Rectal smooth muscle tissue (tissue), 1 donor: ENCODE data around the gene WTIP.

ENCODE experiments used
- H3K27ac ChIP-seq: one replicate; pipeline ENCODE4 v1.7.0; 2013; ENCODE audit warnings: low read depth, low read length, inconsistent platforms
- H3K27me3 ChIP-seq: one replicate; pipeline ENCODE4 v1.7.0; 2013; ENCODE audit warnings: low read length; ENCODE audit not compliant: control insufficient read depth, insufficient read depth
- H3K36me3 ChIP-seq: one replicate; pipeline ENCODE4 v1.7.0; 2013; ENCODE audit warnings: low read length; ENCODE audit not compliant: control insufficient read depth, insufficient read depth
- H3K4me1 ChIP-seq: one replicate; pipeline ENCODE4 v1.7.0; 2013; ENCODE audit warnings: low read length; ENCODE audit not compliant: control insufficient read depth, insufficient read depth
- H3K4me3 ChIP-seq: one replicate; pipeline ENCODE4 v1.7.0; 2013; ENCODE audit warnings: low read length
- H3K9ac ChIP-seq: one replicate; pipeline ENCODE4 v1.7.0; 2013; ENCODE audit warnings: low read length

Gene WTIP

DNA sequence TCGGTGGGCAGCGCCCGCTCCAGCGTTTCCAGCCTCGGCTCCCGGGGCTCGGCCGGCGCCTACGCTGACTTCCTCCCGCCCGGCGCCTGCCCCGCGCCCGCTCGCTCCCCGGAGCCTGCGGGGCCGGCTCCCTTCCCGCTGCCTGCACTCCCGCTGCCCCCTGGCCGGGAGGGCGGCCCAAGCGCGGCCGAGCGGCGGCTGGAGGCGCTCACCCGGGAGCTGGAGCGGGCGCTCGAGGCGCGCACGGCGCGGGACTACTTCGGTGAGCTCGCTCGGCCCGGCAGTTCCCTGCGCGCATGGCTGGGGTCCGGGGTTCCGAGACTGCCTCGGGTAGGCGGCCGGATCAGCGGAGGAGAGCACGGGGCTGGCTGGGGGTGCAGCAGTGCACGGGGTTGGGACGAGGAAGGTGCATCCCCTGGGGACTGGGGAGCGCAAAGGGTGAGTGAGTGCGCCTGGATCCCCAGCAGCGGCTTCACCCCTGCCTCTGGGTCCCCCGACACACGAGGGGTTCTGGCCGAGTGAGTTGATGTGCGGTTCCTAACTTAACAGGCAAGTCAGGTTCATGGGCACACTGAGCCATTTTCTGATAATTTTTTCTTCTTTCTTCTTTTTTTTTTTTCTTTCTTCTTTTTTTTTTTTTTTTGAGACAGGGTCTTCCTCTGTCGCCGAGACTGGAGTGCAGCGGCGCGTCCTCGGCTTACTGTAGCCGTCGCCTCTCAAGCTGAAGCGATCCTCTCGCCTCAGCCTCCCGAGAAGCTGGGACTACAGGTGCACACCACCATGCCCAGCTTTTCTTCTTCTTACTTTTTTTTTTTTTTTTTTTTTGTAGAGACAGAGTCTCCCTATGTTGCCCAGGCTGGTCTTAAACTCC, 1.1 kb downstream of the WTIP start:
- Histone ChIP-seq H3K4me1 (no peaks in the 10 kb centered on the region), H3K27me3 (no peaks in the 10 kb centered on the region), H3K27ac (no peak overlapping the region), H3K9ac (no peak overlapping the region), H3K4me3 (peak overlapping the region; percentile 65), H3K36me3 (no peaks in the 10 kb centered on the region)

DNA sequence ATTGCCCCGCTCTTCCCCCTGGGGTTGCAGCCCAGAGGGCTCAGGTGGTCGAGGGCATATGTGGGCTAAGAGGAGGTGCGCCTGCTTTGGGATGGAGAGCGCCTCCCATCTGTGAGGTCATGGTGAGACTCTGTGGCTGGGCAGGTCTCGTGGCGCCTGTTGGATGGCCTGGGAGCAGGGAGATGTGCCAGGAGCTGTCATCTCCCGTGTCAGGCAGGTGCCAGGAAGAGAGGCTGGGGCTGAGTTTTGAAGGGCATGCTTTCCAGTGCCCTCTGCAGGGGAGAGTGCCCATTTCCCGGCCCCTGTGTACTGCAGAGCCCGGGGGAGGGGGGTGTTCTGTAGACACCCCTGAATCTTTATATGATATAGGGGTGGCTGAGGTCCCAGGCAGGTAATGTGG, 2.8 kb downstream of the WTIP start:
- H3K4me3 ChIP-seq = no peak overlapping the region
- no peak overlapping the region for H3K27ac ChIP-seq
- H3K36me3 ChIP-seq = no peaks in the 10 kb centered on the region
- no peak overlapping the region for H3K9ac ChIP-seq
- H3K4me1 ChIP-seq = no peaks in the 10 kb centered on the region
- no peaks in the 10 kb centered on the region for H3K27me3 ChIP-seq

- H3K9ac ChIP-seq = no peak overlapping the region
- no peaks in the 10 kb centered on the region for H3K4me1 ChIP-seq
- H3K27me3 ChIP-seq = no peaks in the 10 kb centered on the region
- H3K4me3 ChIP-seq = no peak overlapping the region
- no peak overlapping the region for H3K27ac ChIP-seq
- H3K36me3 ChIP-seq = no peaks in the 10 kb centered on the region
These were observed 4.3 kb downstream of the WTIP start for GRCh38 chr19:34485831-34486230.

DNA sequence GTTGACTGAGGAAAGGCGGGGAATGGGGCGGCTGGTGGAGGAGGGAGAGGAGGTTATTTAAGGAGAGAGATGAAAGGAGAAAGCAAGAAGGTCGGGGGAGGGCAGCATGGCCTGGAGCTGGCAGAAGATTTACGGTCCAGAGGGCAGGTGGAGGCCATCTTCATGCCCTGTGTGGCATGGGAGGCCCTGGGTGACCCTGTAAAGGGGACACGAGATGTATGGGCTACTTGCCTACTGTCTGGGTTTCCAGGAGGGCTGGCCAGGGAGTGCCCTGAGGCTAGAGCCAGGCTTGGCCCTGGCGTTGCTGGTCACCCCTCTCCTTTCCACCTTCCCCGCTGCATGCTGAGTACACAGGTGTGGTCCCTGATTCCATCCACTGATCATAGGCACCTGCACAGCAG, 6.1 kb downstream of the WTIP start:
- Histone ChIP-seq H3K4me3 (no peak overlapping the region), H3K27me3 (no peaks in the 10 kb centered on the region), H3K9ac (no peak overlapping the region), H3K4me1 (no peaks in the 10 kb centered on the region), H3K27ac (no peak overlapping the region), H3K36me3 (no peaks in the 10 kb centered on the region)

- Histone ChIP-seq H3K4me3 (no peak overlapping the region), H3K36me3 (peaks cover 13% of the 10 kb centered on the region), H3K27me3 (no peaks in the 10 kb centered on the region), H3K9ac (no peak overlapping the region), H3K4me1 (no peaks in the 10 kb centered on the region), H3K27ac (no peak overlapping the region)
These were observed 7.6 kb downstream of the WTIP start for GRCh38 chr19:34489175-34489574.

GRCh38 chr19:34490141-34490766, 8.7 kb downstream of the WTIP start:
- Histone ChIP-seq H3K4me1 (no peaks in the 10 kb centered on the region), H3K27ac (no peak overlapping the region), H3K9ac (no peak overlapping the region), H3K27me3 (no peaks in the 10 kb centered on the region), H3K36me3 (peaks cover 13% of the 10 kb centered on the region), H3K4me3 (no peak overlapping the region)

DNA sequence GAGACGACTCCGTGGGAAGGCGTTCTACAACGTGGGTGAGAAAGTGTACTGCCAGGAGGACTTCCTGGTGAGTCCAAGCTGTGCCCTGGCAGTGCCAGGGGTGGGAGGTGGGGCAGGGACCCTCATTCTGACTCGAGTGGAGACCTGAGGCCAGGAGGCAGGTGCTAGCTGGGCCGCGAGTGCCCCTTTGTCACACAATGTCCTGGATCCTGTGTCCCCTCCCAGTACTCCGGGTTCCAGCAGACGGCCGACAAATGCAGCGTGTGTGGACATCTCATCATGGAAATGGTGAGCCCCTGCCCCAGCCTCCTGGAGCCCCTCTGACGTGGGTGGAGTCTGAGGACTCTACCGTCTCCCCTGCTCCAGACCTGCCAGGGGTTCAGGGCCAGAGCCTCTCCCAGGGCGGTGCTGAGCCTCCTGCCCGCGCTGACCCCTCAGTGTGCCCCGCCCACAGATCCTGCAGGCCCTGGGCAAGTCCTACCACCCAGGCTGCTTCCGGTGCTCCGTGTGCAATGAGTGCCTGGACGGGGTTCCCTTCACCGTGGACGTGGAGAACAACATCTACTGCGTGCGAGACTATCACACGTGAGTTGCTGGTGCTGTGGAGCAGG, 11.6 kb downstream of the WTIP start:
- no peak overlapping the region for H3K9ac ChIP-seq
- H3K4me3 ChIP-seq = no peak overlapping the region
- H3K27ac ChIP-seq = no peak overlapping the region
- peaks cover 15% of the 10 kb centered on the region for H3K36me3 ChIP-seq
- H3K4me1 ChIP-seq = no peaks in the 10 kb centered on the region
- no peaks in the 10 kb centered on the region for H3K27me3 ChIP-seq

- Histone ChIP-seq H3K9ac (no peak overlapping the region), H3K4me3 (no peak overlapping the region), H3K36me3 (peaks cover 15% of the 10 kb centered on the region)
These were observed 12.1 kb downstream of the WTIP start for GRCh38 chr19:34493649-34494044.

DNA sequence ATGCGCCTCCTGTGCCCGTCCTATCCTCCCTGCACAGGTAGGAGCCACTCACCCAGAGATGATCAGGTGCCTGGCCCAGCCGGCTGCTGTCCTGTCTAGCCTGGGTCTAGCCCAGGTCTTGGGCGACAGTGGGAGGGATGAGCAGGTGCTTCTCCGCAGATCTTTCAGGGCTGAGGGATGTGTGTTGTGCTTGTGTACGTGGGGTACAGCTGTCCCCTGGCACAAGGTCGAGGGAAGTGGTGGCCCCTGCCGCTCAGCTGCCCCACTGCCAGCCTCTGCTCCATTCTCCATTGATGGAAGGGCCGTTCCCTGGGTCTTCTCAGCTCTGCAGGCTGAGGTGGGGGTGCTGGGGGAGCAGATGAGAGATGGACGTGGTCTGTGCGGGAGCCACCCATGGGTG, 13.0 kb downstream of the WTIP start:
- no peaks in the 10 kb centered on the region for H3K4me1 ChIP-seq
- no peaks in the 10 kb centered on the region for H3K27me3 ChIP-seq
- H3K36me3 ChIP-seq = peaks cover 15% of the 10 kb centered on the region

More at GRCh38 chr19:34493649-34494044, 12.1 kb downstream of the WTIP start:
- H3K27ac ChIP-seq = no peak overlapping the region
- no peaks in the 10 kb centered on the region for H3K4me1 ChIP-seq
- H3K27me3 ChIP-seq = no peaks in the 10 kb centered on the region

GRCh38 chr19:34495416-34495815, 13.9 kb downstream of the WTIP start:
- Histone ChIP-seq H3K27ac (no peak overlapping the region), H3K4me1 (no peaks in the 10 kb centered on the region), H3K27me3 (no peaks in the 10 kb centered on the region), H3K4me3 (no peak overlapping the region), H3K36me3 (peaks cover 15% of the 10 kb centered on the region), H3K9ac (no peak overlapping the region)

More for the DNA sequence above, 13.0 kb downstream of the WTIP start:
- Histone ChIP-seq H3K4me3 (no peak overlapping the region), H3K9ac (no peak overlapping the region), H3K27ac (no peak overlapping the region)

GRCh38 chr19:34497112-34497805, 15.7 kb downstream of the WTIP start:
- H3K4me3 ChIP-seq = no peak overlapping the region
- no peaks in the 10 kb centered on the region for H3K4me1 ChIP-seq
- peaks cover 15% of the 10 kb centered on the region for H3K36me3 ChIP-seq
- H3K27me3 ChIP-seq = no peaks in the 10 kb centered on the region
- H3K27ac ChIP-seq = no peak overlapping the region
- H3K9ac ChIP-seq = no peak overlapping the region

GRCh38 chr19:34499155-34499834, 17.7 kb downstream of the WTIP start:
- H3K36me3 ChIP-seq = peaks cover 2% of the 10 kb centered on the region
- H3K27ac ChIP-seq = no peak overlapping the region
- H3K9ac ChIP-seq = no peak overlapping the region
- no peaks in the 10 kb centered on the region for H3K27me3 ChIP-seq
- H3K4me1 ChIP-seq = no peaks in the 10 kb centered on the region
- H3K4me3 ChIP-seq = no peak overlapping the region
